Measurements from ENCODE around the gene LRTM2. TPM values are rescaled to one million over a fixed set of nuclear protein-coding genes. Genes with fewer than 3 reads are reported as not detected.

Gene LRTM2
- total RNA-seq, 1 experiment from 2014 or later = 0.07 TPM

DNA sequence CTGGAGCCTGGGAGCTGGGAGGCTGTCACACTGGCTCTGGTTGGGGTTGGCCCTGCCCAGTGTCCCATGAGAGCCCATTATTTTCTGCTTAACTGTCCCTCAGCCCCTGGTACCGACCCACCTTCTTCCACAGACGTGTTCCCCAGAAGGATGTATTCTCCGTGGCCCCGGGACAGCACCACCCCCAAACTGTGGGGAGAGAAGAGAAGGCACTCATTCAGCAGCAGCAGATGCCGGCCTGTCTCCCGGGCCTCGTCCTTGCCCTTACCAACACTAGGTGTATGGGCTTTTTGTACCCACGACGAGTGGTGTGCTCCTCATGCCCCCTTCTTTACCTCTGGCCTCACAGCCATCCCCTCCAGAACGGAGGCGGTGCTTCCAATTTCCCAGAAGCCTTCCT lies 38.1 kb downstream of the LRTM2 start:
- RAD21 ChIA-PET (ENCODE audit: low non-redundant PET in 1 of 2, low total read pairs in 2 of 2, uncharacterized antibody in 2 of 2, unreplicated experiment in 2 of 2) = no interaction called here
- POLR2A ChIA-PET = no interaction called here
- ATAC-seq = no peak

More for the DNA sequence above, 38.1 kb downstream of the LRTM2 start:
- Histone ChIP-seq H3K27me3 (ENCODE audit: insufficient read depth, low read length) (no peaks in the 10 kb centered on the region), H3K36me3 (ENCODE audit: control insufficient read depth in 1 of 2, insufficient read depth in 2 of 2, low read length in 2 of 2) (no peaks in the 10 kb centered on the region), H3K9ac (ENCODE audit: low read length) (no peak overlapping the region), H3K4me1 (ENCODE audit: control insufficient read depth in 1 of 2, insufficient read depth in 2 of 2, low read length in 2 of 2) (no peaks in the 10 kb centered on the region), H4K20me1 (ENCODE audit: insufficient read depth) (no peaks in the 10 kb centered on the region), H2AFZ (ENCODE audit: low read depth, low read length, poor library complexity, severe bottlenecking) (no peak overlapping the region), H3K9me3 (ENCODE audit: control insufficient read depth in 1 of 2, insufficient read depth in 1 of 2, low read depth in 1 of 2, low read length in 2 of 2) (no peaks in the 10 kb centered on the region), H3K9me2 (ENCODE audit: insufficient read depth) (no peaks in the 10 kb centered on the region), H3K79me2 (ENCODE audit: insufficient read depth, low read length) (no peaks in the 10 kb centered on the region), H3K4me3 (replicated peaks in 1 of 2; ENCODE audit: low read depth in 1 of 2, low read length in 2 of 2) (no peak overlapping the region), H3K4me2 (ENCODE audit: low read length) (no peak overlapping the region), H3K27ac (ENCODE audit: low read depth, low read length) (no peak overlapping the region)
- CTCF ChIA-PET = no interaction called here
- no peak for DNase-seq (ENCODE audit: low read depth, low spot score)
- no TSS peak for BruUV-seq (replicated peaks)
- TF ChIP-seq SRF (IDR thresholded peaks at IDR 0.05; ENCODE audit: low read depth) (no peak), CBX3 (IDR thresholded peaks at IDR 0.05; ENCODE audit: low read depth) (no peak), ZNF274 (IDR thresholded peaks at IDR 0.05; ENCODE audit: low read depth, low read length) (no peak), REST (IDR thresholded peaks at IDR 0.05; ENCODE audit: low read depth) (no peak), YY1 (IDR thresholded peaks at IDR 0.05; ENCODE audit: extremely low read depth, insufficient replicate concordance, low read depth, low read length) (no peak), RAD21 (IDR thresholded peaks at IDR 0.05; ENCODE audit: low read depth) (no peak), ELF1 (IDR thresholded peaks at IDR 0.05; ENCODE audit: borderline replicate concordance, low read depth) (no peak), CEBPB (IDR thresholded peaks at IDR 0.05; ENCODE audit: low read depth) (no peak), TCF7L2 (IDR thresholded peaks at IDR 0.05; ENCODE audit: borderline replicate concordance, extremely low read depth, insufficient read depth, insufficient read length) (no peak), SIN3A (IDR thresholded peaks at IDR 0.05; ENCODE audit: low read depth) (no peak), POLR2A (IDR thresholded peaks at IDR 0.05; ENCODE audit: borderline replicate concordance, extremely low read depth, insufficient read depth, insufficient read length) (no peak), EZH2 (IDR thresholded peaks at IDR 0.05) (no peak), POLR2AphosphoS5 (IDR thresholded peaks at IDR 0.05; ENCODE audit: low read depth, low read length) (no peak), SP1 (IDR thresholded peaks at IDR 0.05; ENCODE audit: low read depth) (no peak), ZFX (IDR thresholded peaks at IDR 0.05) (no peak), MAX (IDR thresholded peaks at IDR 0.05) (no peak)
- TF ChIP-seq, protein P1, sequence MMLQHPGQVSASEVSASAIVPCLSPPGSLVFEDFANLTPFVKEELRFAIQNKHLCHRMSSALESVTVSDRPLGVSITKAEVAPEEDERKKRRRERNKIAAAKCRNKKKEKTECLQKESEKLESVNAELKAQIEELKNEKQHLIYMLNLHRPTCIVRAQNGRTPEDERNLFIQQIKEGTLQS (IDR thresholded peaks at IDR 0.05) = no peak
- TF ChIP-seq, protein P2, sequence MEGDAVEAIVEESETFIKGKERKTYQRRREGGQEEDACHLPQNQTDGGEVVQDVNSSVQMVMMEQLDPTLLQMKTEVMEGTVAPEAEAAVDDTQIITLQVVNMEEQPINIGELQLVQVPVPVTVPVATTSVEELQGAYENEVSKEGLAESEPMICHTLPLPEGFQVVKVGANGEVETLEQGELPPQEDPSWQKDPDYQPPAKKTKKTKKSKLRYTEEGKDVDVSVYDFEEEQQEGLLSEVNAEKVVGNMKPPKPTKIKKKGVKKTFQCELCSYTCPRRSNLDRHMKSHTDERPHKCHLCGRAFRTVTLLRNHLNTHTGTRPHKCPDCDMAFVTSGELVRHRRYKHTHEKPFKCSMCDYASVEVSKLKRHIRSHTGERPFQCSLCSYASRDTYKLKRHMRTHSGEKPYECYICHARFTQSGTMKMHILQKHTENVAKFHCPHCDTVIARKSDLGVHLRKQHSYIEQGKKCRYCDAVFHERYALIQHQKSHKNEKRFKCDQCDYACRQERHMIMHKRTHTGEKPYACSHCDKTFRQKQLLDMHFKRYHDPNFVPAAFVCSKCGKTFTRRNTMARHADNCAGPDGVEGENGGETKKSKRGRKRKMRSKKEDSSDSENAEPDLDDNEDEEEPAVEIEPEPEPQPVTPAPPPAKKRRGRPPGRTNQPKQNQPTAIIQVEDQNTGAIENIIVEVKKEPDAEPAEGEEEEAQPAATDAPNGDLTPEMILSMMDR (IDR thresholded peaks at IDR 0.05 in 2 of 3, conservative IDR thresholded peaks at IDR 0.05 in 1 of 3; ENCODE audit: borderline replicate concordance in 1 of 3, insufficient read depth in 1 of 3, low read depth in 2 of 3, low read length in 2 of 3) = no peak
- TF ChIP-seq, protein P3, sequence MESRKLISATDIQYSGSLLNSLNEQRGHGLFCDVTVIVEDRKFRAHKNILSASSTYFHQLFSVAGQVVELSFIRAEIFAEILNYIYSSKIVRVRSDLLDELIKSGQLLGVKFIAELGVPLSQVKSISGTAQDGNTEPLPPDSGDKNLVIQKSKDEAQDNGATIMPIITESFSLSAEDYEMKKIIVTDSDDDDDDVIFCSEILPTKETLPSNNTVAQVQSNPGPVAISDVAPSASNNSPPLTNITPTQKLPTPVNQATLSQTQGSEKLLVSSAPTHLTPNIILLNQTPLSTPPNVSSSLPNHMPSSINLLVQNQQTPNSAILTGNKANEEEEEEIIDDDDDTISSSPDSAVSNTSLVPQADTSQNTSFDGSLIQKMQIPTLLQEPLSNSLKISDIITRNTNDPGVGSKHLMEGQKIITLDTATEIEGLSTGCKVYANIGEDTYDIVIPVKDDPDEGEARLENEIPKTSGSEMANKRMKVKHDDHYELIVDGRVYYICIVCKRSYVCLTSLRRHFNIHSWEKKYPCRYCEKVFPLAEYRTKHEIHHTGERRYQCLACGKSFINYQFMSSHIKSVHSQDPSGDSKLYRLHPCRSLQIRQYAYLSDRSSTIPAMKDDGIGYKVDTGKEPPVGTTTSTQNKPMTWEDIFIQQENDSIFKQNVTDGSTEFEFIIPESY (IDR thresholded peaks at IDR 0.05; ENCODE audit: extremely low read depth, insufficient replicate concordance, low read length) = no peak
- intact Hi-C loops (cut with micrococcal nuclease) = no loop called here
